Upper lobe of left lung (tissue), 4 donors: Measurements from ENCODE around the gene CDC25A.

Experiments
- EP300 ChIP-seq, 4 donors: sonication (generic); formaldehyde crosslinking; IDR thresholded peaks; one replicate each; pipeline ENCODE4 v1.5.1; 2017; ENCODE audit warnings: antibody characterized with exemption in 4 of 4, control low read depth in 2 of 4
- POLR2A ChIP-seq, 4 donors: fragments of 450-650 bp; IDR thresholded peaks; one replicate each; pipeline ENCODE4 v1.5.1; 2016 to 2017; ENCODE audit warnings: antibody characterized with exemption in 4 of 4, mild to moderate bottlenecking in 2 of 4
- POLR2AphosphoS5 ChIP-seq, 2 donors: sonication (generic); formaldehyde crosslinking; IDR thresholded peaks; one replicate each; pipeline ENCODE4 v1.5.1; 2017; ENCODE audit warnings: antibody characterized with exemption in 2 of 2
- TF ChIP-seq, protein P1 (sequence below), 6 experiments: fragments of 450-650 bp in 4 of 6; fragments of 200-600 bp in 2 of 6; sonication (generic) in 2 of 6; IDR thresholded peaks; one replicate each; pipeline ENCODE4 v1.5.1; 2016 to 2019; ENCODE audit warnings: antibody characterized with exemption in 6 of 6

DNA sequence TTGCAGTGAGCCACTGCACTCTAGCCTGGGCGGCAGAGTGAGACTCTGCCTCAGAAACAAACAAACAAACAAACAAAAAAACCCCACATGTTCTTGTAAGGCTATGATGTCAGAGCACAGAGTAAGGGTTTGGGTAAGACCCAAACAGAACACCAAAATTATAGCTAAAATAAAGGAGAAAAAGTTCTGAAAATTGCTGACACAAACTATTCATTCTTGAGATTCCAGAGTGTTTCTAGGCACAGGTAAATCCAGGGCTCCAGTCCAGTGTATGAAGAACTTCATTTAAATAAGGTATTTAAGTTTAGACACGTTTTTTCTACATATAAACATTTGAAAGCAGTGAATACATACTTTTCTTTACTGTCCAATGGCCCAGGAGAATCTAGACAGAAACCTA is 3.9 kb downstream of the CDC25A start:
- TF ChIP-seq POLR2A (IDR thresholded peaks at IDR 0.05): no peak
- TF ChIP-seq EP300 (IDR thresholded peaks at IDR 0.05): no peak
- TF ChIP-seq, protein P1, sequence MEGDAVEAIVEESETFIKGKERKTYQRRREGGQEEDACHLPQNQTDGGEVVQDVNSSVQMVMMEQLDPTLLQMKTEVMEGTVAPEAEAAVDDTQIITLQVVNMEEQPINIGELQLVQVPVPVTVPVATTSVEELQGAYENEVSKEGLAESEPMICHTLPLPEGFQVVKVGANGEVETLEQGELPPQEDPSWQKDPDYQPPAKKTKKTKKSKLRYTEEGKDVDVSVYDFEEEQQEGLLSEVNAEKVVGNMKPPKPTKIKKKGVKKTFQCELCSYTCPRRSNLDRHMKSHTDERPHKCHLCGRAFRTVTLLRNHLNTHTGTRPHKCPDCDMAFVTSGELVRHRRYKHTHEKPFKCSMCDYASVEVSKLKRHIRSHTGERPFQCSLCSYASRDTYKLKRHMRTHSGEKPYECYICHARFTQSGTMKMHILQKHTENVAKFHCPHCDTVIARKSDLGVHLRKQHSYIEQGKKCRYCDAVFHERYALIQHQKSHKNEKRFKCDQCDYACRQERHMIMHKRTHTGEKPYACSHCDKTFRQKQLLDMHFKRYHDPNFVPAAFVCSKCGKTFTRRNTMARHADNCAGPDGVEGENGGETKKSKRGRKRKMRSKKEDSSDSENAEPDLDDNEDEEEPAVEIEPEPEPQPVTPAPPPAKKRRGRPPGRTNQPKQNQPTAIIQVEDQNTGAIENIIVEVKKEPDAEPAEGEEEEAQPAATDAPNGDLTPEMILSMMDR (IDR thresholded peaks at IDR 0.05): no peak
- no peak for TF ChIP-seq POLR2AphosphoS5 (IDR thresholded peaks at IDR 0.05)
